GM23248 (cell line): ENCODE results near the gene HSPA12B. TPM values are rescaled to one million over a fixed set of nuclear protein-coding genes. Genes with fewer than 3 reads are reported as not detected.

ENCODE experiments used
- DNase-seq: peaks from one replicate; pipeline ENCODE4 v3.0.0-alpha.2; 2015
- H2AFZ ChIP-seq: fragments of 200-600 bp; sonication (generic); 2 replicates; pipeline ENCODE4 v1.6.1; 2016; ENCODE audit warnings: antibody characterized with exemption
- H3F3A ChIP-seq: fragments of 200-600 bp; sonication (generic); 2 replicates; pipeline ENCODE4 v1.6.1; 2016; ENCODE audit warnings: mild to moderate bottlenecking, antibody characterized with exemption, mixed run types; ENCODE audit not compliant: insufficient read depth
- H3K27ac ChIP-seq: fragments of 200-600 bp; sonication (generic); 2 replicates; pipeline ENCODE4 v1.5.1; 2016; ENCODE audit warnings: mild to moderate bottlenecking
- H3K27me3 ChIP-seq: fragments of 200-600 bp; sonication (generic); replicated peaks from 2 replicates; pipeline ENCODE4 v1.6.1; 2016; ENCODE audit warnings: mild to moderate bottlenecking; ENCODE audit not compliant: insufficient read depth
- H3K36me3 ChIP-seq: fragments of 200-600 bp; sonication (generic); 2 replicates; pipeline ENCODE4 v1.6.1; 2016; ENCODE audit warnings: low read depth, mild to moderate bottlenecking
- H3K4me1 ChIP-seq: fragments of 200-600 bp; sonication (generic); 2 replicates; pipeline ENCODE4 v1.6.1; 2016; ENCODE audit warnings: mild to moderate bottlenecking; ENCODE audit not compliant: insufficient read depth
- H3K4me2 ChIP-seq: fragments of 200-600 bp; sonication (generic); one replicate; pipeline ENCODE4 v1.6.1; 2016; ENCODE audit warnings: mild to moderate bottlenecking; ENCODE audit not compliant: unreplicated experiment
- H3K4me3 ChIP-seq: fragments of 200-600 bp; sonication (generic); 2 replicates; pipeline ENCODE4 v1.5.1; 2016; ENCODE audit warnings: mild to moderate bottlenecking
- H3K79me2 ChIP-seq: fragments of 200-600 bp; sonication (generic); 2 replicates; pipeline ENCODE4 v1.6.1; 2016; ENCODE audit warnings: mild to moderate bottlenecking; ENCODE audit not compliant: insufficient read depth
- H3K9ac ChIP-seq: fragments of 200-600 bp; sonication (generic); 2 replicates; pipeline ENCODE4 v1.6.1; 2016; ENCODE audit warnings: mild to moderate bottlenecking
- H3K9me2 ChIP-seq: fragments of 200-600 bp; sonication (generic); 2 replicates; pipeline ENCODE4 v1.6.1; 2016; ENCODE audit warnings: mixed run types, mild to moderate bottlenecking, moderate library complexity; ENCODE audit not compliant: insufficient read depth
- H3K9me3 ChIP-seq: fragments of 200-600 bp; sonication (generic); one replicate; pipeline ENCODE4 v1.6.1; 2017; ENCODE audit warnings: low read depth
- H4K20me1 ChIP-seq: fragments of 200-600 bp; sonication (generic); 2 replicates; pipeline ENCODE4 v1.6.0; 2016; ENCODE audit not compliant: insufficient read depth
- EZH2 ChIP-seq: fragments of 200-600 bp; sonication (generic); IDR thresholded peaks from 2 replicates; pipeline ENCODE4 v1.6.1; 2018; ENCODE audit warnings: antibody characterized with exemption, mild to moderate bottlenecking; ENCODE audit not compliant: insufficient read depth, poor library complexity, severe bottlenecking
- EZH2phosphoT487 ChIP-seq: fragments of 200-600 bp; sonication (generic); IDR thresholded peaks from 2 replicates; pipeline ENCODE4 v1.6.1; 2018; ENCODE audit warnings: antibody characterized with exemption, moderate library complexity, mild to moderate bottlenecking, low read depth; ENCODE audit not compliant: insufficient read depth
- WGBS, 2 experiments: methylation state at CpG; one replicate each; pipeline ENCODE4 v1.1.6; 2015 to 2017; ENCODE audit warnings: low lambda C conversion rate in 2 of 2, low coverage in 1 of 2; ENCODE audit errors: missing lambda C conversion rate in 2 of 2; 5-methylcytosine and 5-hydroxymethylcytosine counted together
- in situ Hi-C: fragments of 300-500 bp; cut with MboI; formaldehyde crosslinking; loops from 2 replicates; pipeline ENCODE4 v1.15.0; 2020
- polyA plus RNA-seq: library from polyadenylated mRNA; unstranded; fragments of >200 nt; fragmentation: Nextera tagmentation; extraction: Ambion mirVana; gene quantifications from 2 replicates; pipeline ENCODE4 v1.2.1, GENCODE V29; 2016
- total RNA-seq: library from RNA; depleted of rRNA; stranded (reverse); fragments of >200 nt; shearing (Covaris generic); gene quantifications from 2 replicates; pipeline ENCODE4 v1.2.3, GENCODE V29; 2014

HSPA12B gene
- total and polyA plus RNA-seq, 2 experiments from 2014 or later, result 0.11 TPM; not detected in 1

DNA sequence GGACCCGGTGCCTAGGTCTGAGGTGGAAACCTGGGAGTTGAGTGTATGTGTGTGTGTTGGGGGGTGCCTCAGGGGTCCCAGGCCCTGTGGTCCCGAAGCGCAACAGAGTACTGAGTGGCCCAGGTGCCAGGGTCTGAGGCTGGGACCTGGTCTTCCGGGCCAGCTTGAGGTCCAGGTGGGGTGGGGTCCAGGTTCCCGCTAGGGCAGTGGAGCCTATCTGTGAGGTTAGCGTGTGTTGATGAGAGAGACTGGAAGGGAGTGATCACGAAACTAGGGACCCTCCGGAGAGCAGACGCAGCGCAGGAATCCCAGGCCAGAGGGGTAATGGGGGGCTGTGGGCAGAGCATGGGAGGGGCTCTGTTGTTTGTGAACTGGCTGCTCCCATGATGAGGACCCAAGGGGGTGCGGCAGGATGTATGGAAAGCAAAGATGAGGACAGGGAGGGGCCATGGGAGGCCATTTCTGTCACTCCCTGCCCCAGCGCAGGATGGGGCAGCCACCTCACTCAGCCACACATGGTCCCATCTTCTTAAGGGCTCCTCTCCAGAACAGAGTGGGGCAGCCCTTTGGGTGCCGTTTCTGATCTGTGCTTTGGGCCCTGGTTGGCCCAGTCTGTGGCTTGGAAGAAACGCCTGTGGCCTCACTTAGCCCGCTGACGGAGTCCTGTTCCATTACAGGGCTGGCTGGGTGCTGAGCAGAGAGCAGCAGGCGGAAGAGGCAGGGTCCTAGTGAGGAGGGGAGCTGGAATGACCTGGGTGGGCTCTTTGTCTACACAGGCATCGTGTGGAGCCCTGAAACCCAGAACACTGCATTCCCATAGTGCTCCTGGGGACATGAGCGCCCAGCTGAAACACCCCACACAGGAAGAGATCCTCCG lies 872 bp downstream of the HSPA12B start:
- Histone ChIP-seq H4K20me1 (no peaks in the 10 kb centered on the region), H3K36me3 (no peaks in the 10 kb centered on the region), H3K9me3 (no peaks in the 10 kb centered on the region), H3K9ac (no peak overlapping the region), H3K4me2 (no peak overlapping the region), H3K79me2 (no peaks in the 10 kb centered on the region), H3K27ac (no peak overlapping the region), H3K4me3 (no peak overlapping the region), H3F3A (no peaks in the 10 kb centered on the region), H3K9me2 (no peaks in the 10 kb centered on the region), H3K4me1 (no peaks in the 10 kb centered on the region), H2AFZ (no peak overlapping the region), H3K27me3 (peaks cover 13% of the 10 kb centered on the region)
- no peak for DNase-seq
- in situ Hi-C loops, result no loop called here
- TF ChIP-seq EZH2 (peak; percentile 39), EZH2phosphoT487 (no peak)
- WGBS, 2 experiments, result 23% methylated on average over 19 to 20 of the region's 20 CpGs

DNA sequence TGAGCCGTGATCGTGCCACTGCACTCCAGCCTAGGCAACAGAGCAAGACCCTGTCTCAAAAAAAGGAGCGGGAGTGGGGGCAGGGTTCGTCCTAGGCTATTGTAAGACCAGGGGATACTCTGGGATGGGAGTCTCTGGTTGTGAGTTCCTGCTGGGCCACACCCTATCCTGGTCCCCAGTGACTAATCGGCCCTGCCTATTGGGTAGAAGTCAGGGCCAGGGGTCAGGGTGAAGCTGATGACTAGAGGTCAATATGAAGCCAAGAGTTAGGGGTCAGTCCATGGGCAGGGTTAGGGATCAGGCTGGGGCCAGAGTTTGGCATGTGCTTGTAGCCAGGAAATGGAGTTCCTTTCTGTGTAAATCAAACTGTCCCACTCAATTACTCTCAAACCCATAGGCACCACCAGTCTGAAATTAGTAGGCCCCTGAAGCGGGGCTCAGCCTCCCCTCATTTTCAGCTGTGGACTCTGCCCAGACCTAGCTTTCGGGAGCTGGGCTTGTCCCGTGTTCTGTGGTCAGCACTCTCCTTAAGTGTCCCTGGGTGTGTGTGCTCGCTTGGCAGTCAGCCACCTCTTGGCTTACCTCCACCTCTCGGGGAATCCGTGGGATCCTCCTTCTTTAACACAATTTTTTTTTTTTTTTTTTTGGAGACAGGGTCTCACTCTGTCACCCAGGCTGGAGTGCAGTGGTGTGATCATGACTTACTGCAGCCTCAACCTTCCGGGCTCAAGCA lies 1.8 kb downstream of the HSPA12B start:
- Histone ChIP-seq H3K4me3 (no peak overlapping the region), H3K27me3 (peaks cover 13% of the 10 kb centered on the region), H3K79me2 (no peaks in the 10 kb centered on the region), H4K20me1 (no peaks in the 10 kb centered on the region), H3F3A (no peaks in the 10 kb centered on the region), H3K9me3 (no peaks in the 10 kb centered on the region), H2AFZ (no peak overlapping the region), H3K4me1 (no peaks in the 10 kb centered on the region), H3K36me3 (no peaks in the 10 kb centered on the region), H3K4me2 (no peak overlapping the region), H3K27ac (no peak overlapping the region), H3K9me2 (no peaks in the 10 kb centered on the region), H3K9ac (no peak overlapping the region)
- no peak for DNase-seq
- 48 to 50% methylated on average over 12 of the region's 12 CpGs for WGBS, 2 experiments
- in situ Hi-C loops, result no loop called here
- no peak for TF ChIP-seq EZH2phosphoT487
- TF ChIP-seq EZH2, result no peak

DNA sequence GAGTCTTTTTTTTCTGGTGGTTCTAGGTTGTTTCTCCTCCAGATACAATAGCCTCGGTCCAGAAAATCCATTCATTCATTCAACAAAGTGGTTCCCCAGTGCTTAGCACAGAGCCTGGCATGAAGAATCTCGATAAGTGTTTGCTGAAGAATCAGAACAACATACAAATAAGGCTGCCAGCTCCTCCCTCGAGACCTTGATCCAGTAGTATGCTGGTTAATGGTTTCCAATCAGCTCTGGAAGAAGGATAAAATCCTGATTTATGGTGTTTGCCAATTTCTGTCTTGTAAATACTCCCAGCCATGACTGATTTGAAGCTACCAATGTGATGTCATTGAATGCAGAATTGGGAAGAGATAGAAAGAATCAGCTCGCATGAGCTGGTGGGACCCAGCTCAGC lies 3.3 kb downstream of the HSPA12B start:
- Histone ChIP-seq H3K79me2 (no peaks in the 10 kb centered on the region), H3K27me3 (peaks cover 13% of the 10 kb centered on the region), H3F3A (no peaks in the 10 kb centered on the region), H2AFZ (no peak overlapping the region), H3K9ac (no peak overlapping the region), H3K4me2 (no peak overlapping the region), H3K4me1 (no peaks in the 10 kb centered on the region), H3K9me2 (no peaks in the 10 kb centered on the region), H3K9me3 (no peaks in the 10 kb centered on the region), H3K36me3 (no peaks in the 10 kb centered on the region), H3K27ac (no peak overlapping the region), H4K20me1 (no peaks in the 10 kb centered on the region), H3K4me3 (no peak overlapping the region)
- WGBS, 2 experiments, result 59 to 64% methylated on average over 4 of the region's 4 CpGs
- in situ Hi-C loops, result no loop called here
- TF ChIP-seq EZH2 (no peak), EZH2phosphoT487 (no peak)
- no peak for DNase-seq

DNA sequence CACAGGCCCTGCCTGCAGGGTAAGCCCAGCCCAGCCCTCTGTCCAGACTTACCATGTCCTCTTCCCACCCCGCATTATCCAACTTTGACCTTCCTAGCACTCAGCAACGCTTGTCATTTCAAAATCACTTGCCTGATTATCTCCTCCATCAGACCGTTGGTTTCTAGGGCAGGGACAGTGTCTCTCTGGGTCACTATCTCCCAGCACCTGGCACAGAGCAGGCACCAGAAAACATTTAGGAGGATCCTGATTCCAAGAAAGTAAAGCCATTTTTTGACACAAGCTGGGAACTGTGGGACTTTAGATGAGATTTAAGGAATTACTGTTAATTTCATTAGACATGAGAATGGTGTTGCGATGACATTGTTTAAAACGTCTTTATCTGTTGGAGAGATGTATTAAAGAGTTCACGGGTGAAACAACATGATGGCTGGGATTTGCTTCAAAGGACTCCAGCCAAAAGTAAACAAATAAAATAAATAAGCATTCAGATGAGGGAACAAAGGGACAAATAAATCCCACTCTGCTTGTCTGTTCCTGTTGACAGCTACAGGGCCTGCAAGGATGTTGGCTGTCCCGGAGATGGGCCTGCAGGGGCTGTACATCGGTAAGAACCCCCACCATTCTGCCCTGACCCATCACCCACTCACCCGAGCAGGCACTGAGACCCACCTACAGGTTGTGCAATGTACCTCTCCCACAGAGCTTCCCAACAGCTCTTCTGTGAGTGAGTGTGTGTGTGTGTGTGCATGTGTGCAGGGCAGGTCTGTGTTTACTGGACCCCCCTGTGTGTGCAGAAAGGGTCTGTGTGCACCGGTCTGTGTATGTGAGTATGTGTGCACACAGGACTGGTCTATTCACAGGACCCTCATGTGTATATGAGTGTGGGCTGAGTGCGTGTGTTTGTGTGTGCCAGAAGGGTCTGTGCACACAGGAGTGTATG lies 5.9 kb downstream of the HSPA12B start:
- Histone ChIP-seq H3K4me1 (no peaks in the 10 kb centered on the region), H3K4me3 (no peak overlapping the region), H3K36me3 (no peaks in the 10 kb centered on the region), H3K27me3 (peaks cover 3% of the 10 kb centered on the region; the same call in 1 of the 2 replicates), H4K20me1 (no peaks in the 10 kb centered on the region), H3K9me2 (no peaks in the 10 kb centered on the region), H3K27ac (no peak overlapping the region), H2AFZ (no peak overlapping the region), H3K4me2 (no peak overlapping the region), H3F3A (no peaks in the 10 kb centered on the region), H3K79me2 (no peaks in the 10 kb centered on the region), H3K9ac (no peak overlapping the region), H3K9me3 (no peaks in the 10 kb centered on the region)
- TF ChIP-seq EZH2phosphoT487 (no peak), EZH2 (no peak)
- no peak for DNase-seq
- in situ Hi-C loops, result no loop called here
- WGBS, 2 experiments, result 65 to 69% methylated on average over 11 of the region's 11 CpGs
